Thoracic aorta (tissue), 2 donors: Measurements from ENCODE around the gene USP10. TPM values are rescaled to one million over a fixed set of nuclear protein-coding genes. Genes with fewer than 3 reads are reported as not detected.

Experiments
- ATAC-seq: fragments of 150-250 bp; one replicate; pipeline ENCODE4 v1.8.0; 2017; ENCODE audit warnings: low read depth; ENCODE audit not compliant: insufficient number of reproducible peaks, low FRiP score
- DNase-seq: peaks from one replicate; pipeline ENCODE4 v3.0.0-alpha.2; 2020; ENCODE audit warnings: low spot score
- H3K27ac ChIP-seq, 2 donors: fragments of 200-600 bp; sonication (generic); 1 replicate in 1 of 2; 2 replicates in 1 of 2; pipeline ENCODE4 v1.5.1; 2016; ENCODE audit warnings: mild to moderate bottlenecking in 2 of 2, moderate library complexity in 2 of 2
- H3K27me3 ChIP-seq: fragments of 200-600 bp; sonication (generic); replicated peaks from 2 replicates; pipeline ENCODE4 v1.6.0; 2016; ENCODE audit warnings: mild to moderate bottlenecking; ENCODE audit not compliant: insufficient read depth
- H3K36me3 ChIP-seq: fragments of 200-600 bp; sonication (generic); one replicate; pipeline ENCODE4 v1.5.1; 2016
- H3K4me1 ChIP-seq, 2 donors: fragments of 200-600 bp; sonication (generic); 1 replicate in 1 of 2; 2 replicates in 1 of 2; pipeline versions ENCODE4 v1.5.1 to v1.6.0; 2016; ENCODE audit warnings: low read depth in 2 of 2, mild to moderate bottlenecking in 1 of 2; ENCODE audit not compliant: control insufficient read depth in 1 of 2
- H3K4me3 ChIP-seq: fragments of 200-600 bp; sonication (generic); 2 replicates; pipeline ENCODE4 v1.5.1; 2016; ENCODE audit warnings: mild to moderate bottlenecking
- H3K9me3 ChIP-seq: fragments of 200-600 bp; sonication (generic); 2 replicates; pipeline ENCODE4 v1.5.1; 2016
- CTCF ChIP-seq: fragments of 200-600 bp; sonication (generic); IDR thresholded peaks from one replicate; pipeline ENCODE4 v1.5.1; 2019; ENCODE audit warnings: antibody characterized with exemption
- total RNA-seq, 2 donors: library from RNA; depleted of rRNA; stranded (reverse); fragments of >200 nt; gene quantifications; one replicate each; pipeline versions ENCODE4 v1.1.0 to v1.2.3, GENCODE V29; 2016

The USP10 gene
- total RNA-seq, 2 donors from 2014 or later: 36.7 to 85.2 TPM

- Histone ChIP-seq H3K27me3 (no peaks in the 10 kb centered on the region), H3K36me3 (no peaks in the 10 kb centered on the region), H3K27ac (no peak overlapping the region), H3K4me1 (peaks cover 6 to 20% of the 10 kb centered on the region in 2 donors), H3K9me3 (no peaks in the 10 kb centered on the region), H3K4me3 (no peak overlapping the region)
- DNase-seq (no peak), ATAC-seq (no peak)
- TF ChIP-seq CTCF: no peak
Measured at GRCh38 chr16:84823484-84823883, 123.7 kb downstream of the USP10 start.

DNA sequence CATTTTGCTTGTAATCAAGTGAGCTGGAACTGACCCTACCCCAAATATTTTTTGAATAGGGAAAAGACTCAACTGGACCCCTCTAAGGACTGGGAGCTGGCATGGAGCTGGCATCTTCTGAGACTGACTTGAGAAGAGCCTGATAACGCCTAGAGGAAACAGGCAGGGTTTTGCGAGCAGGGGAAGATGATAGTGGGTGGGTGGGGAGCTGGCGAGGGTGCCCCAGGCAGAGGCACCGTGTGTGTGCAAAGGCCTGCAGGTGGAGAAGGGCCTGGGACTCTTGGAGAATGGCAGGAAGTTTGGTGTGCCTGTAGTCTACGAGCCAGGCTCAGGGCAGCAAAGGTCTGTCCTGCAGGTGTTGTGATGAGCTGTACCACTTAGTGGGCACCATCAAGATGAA, 124.1 kb downstream of the USP10 start:
- Histone ChIP-seq H3K27me3 (no peaks in the 10 kb centered on the region), H3K4me1 (peaks cover 8 to 24% of the 10 kb centered on the region in 2 donors), H3K4me3 (no peak overlapping the region), H3K9me3 (no peaks in the 10 kb centered on the region), H3K27ac (no peak overlapping the region), H3K36me3 (no peaks in the 10 kb centered on the region)
- no peak for DNase-seq
- no peak for TF ChIP-seq CTCF
- no peak for ATAC-seq

DNA sequence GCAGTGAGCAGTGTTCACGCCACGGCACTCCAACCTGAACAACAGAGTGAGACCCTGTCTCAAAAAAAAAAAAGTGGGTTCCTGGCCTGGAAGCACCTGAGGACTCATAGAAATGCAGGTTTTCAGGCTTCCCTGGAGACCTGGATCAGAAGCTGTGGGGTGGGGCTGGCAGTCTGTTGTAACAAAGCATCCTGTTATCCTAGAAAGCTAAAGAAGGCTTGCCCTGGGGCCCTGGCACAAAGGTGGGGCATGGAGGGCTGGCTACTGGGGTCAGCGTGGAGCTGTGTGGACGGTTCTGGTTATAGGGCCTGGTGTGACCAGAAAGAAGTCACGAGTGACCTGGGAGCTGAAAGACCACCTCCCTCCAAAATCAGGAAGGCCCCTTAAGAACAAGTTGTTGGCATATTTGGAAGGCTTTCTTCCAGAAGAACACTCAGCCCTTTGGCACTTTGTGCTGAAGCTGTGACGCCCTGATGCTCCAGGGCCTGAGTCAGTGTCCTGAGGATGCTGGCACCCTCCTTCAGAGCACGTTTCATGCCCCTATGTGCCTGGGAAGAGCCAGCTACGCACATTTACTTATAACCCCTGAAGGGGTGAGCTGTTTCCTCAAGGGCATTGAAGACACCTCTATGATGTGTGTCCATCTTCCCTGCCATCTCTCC, 126.2 kb downstream of the USP10 start:
- Histone ChIP-seq H3K36me3 (no peaks in the 10 kb centered on the region), H3K4me3 (no peak overlapping the region), H3K9me3 (no peaks in the 10 kb centered on the region), H3K27ac (no peak overlapping the region), H3K4me1 (peaks cover 4 to 13% of the 10 kb centered on the region in 2 donors), H3K27me3 (no peaks in the 10 kb centered on the region)
- ATAC-seq (no peak), DNase-seq (no peak)
- no peak for TF ChIP-seq CTCF

- TF ChIP-seq CTCF: no peak
- ATAC-seq: no peak
- Histone ChIP-seq H3K27ac (no peak overlapping the region), H3K4me1 (peaks cover 4 to 13% of the 10 kb centered on the region in 2 donors), H3K4me3 (no peak overlapping the region), H3K36me3 (no peaks in the 10 kb centered on the region), H3K9me3 (no peaks in the 10 kb centered on the region), H3K27me3 (no peaks in the 10 kb centered on the region)
- no peak for DNase-seq
Measured at GRCh38 chr16:84826558-84826941, 126.8 kb downstream of the USP10 start.

- Histone ChIP-seq H3K27ac (no peak overlapping the region), H3K4me1 (peaks cover 4 to 16% of the 10 kb centered on the region in 2 donors), H3K9me3 (no peaks in the 10 kb centered on the region), H3K4me3 (no peak overlapping the region), H3K27me3 (no peaks in the 10 kb centered on the region), H3K36me3 (no peaks in the 10 kb centered on the region)
- ATAC-seq (no peak), DNase-seq (no peak)
- no peak for TF ChIP-seq CTCF
Measured at GRCh38 chr16:84827131-84827574, 127.4 kb downstream of the USP10 start.
